ENCODE measurements around the gene SPHKAP.

GRCh38 chr2:228016402-228016801 lies 165.1 kb downstream of the SPHKAP start:
- TF ChIP-seq CTCF (IDR thresholded peaks at IDR 0.05; ENCODE audit: borderline replicate concordance, extremely low read depth, low read length, poor library complexity, severe bottlenecking), result no peak
- TF ChIP-seq EZH2 (IDR thresholded peaks at IDR 0.05; ENCODE audit: borderline replicate concordance, low read depth, low read length, severe bottlenecking), result no peak
